ENCODE results near the gene QTRT2.

The QTRT2 gene

GRCh38 chr3:114079761-114080160 is 23.2 kb downstream of the QTRT2 start:
- no peak for DNase-seq

DNA sequence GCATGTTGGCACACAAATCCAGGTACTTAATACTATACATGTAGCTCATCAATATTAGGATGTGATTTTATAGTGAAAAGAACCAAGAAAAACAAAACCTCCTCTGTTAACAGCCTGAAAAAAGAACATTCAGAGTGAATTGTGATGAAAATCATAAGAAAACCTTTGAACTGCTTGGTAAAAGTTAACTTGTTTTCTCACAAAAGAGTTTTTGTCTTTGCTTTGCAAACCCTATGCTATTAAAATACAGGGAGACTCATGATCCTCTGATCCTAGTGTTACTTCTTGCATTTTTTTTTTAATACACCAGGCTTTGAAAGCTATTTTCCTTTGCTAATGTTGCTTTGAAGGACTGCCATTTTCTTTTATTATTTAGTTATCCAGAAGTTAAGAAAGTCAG is 23.7 kb downstream of the QTRT2 start:
- DNase-seq = no peak

DNA sequence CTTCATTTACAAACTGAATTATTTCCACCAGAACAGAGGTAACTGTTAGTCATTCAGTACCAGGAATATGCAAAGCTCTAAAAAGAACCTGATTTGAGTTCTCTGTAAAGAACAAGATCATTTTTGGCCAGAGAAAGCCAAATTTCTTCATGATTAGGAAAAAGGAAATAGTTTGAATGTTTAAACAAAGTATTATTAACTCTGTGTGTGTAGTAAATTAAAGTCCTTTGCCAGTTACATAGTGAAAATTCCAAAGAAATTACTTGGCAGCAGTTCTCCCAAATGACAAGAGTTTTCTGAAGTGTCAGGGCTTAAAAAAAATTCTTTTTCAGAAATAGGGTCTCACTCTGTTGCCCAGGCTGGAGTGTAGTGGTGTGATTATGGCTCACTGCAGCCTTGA is 24.5 kb downstream of the QTRT2 start:
- DNase-seq = no peak

DNA sequence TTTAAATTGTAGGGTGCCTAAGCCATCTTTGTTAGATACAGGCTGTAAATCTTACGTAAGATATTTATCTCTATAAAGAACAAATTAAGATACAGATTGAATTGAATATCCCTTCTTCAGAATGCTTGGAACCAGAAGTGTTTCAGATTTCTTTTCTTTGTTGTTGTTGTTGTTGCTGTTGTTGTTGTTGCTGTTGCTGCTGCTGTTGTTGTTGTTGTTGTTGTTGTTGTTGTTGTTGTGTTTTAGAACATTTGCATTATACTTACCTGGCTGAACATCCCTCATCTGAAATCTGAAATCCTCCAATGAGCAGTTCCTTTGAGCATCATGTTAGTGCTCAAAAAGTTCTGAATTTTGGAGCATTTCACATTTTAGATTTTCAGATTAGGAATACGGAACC is 26.6 kb downstream of the QTRT2 start:
- no peak for DNase-seq

GRCh38 chr3:114086356-114086755 is 29.8 kb downstream of the QTRT2 start:
- DNase-seq = no peak

- DNase-seq = no peak
These were observed 33.1 kb downstream of the QTRT2 start for GRCh38 chr3:114089675-114090074.

DNA sequence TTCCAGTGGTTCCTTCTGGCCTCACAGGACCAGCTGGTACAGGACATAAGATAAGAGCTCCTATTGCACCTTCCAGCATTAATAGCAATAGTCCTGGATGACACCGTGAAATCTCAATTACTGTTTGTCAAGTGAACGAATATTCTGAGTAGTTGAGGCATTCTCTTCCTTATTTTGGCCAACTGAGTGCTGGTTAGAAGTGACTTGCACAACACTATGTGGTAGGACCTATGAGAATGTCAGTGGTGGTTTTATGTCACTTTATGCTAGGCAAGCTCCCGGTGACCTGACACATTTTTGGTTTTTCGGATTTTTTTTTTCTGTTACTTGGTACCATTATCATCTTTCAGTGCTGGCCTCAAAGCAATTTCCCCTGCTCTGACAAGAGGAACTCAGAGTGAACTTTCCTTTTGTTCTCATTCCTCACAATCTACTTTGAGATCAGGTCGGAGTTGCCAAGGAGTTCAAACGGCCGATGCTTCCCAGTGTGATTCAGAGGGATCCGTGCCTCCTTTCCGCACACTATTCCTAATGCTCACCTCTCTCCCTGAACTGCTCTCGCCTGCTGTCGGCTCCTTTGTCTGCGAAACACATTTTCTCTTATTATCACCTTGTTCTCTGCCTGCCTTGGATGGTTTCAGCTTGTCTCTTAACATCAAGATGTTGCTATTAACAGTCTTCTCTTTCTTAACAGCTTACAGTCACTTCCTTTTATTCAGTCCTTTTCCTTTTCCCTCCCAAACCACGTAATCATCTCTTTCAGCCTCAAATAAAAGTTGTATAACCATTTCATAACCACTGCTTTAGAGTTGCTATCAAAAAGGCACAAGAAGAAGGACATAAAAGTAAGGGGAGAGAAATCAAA is 35.8 kb downstream of the QTRT2 start:
- no peak for DNase-seq

- DNase-seq = no peak
These were observed 36.5 kb downstream of the QTRT2 start for GRCh38 chr3:114093016-114093380.

GRCh38 chr3:114093596-114093995 is 37.1 kb downstream of the QTRT2 start:
- no peak for DNase-seq

GRCh38 chr3:114095796-114096195 is 39.3 kb downstream of the QTRT2 start:
- no peak for DNase-seq

DNA sequence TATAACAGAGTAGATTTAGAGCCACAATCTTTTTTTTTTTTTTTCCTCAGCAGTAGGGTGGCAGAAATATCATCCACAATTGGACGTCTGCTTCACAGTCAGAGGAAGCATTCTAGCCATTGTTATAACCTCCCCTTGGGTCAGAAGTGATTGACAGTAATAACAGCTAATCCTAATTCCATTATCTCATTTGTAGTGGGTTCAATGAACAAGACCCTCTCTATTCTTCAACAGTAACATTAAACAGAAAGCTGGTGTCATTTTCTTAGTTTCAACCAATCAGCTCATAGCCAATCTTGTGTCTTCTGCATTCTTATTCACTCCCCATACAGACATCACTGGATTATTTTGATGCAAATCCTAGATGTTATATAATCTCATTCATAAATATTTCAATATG is 44.6 kb downstream of the QTRT2 start:
- DNase-seq = no peak

DNA sequence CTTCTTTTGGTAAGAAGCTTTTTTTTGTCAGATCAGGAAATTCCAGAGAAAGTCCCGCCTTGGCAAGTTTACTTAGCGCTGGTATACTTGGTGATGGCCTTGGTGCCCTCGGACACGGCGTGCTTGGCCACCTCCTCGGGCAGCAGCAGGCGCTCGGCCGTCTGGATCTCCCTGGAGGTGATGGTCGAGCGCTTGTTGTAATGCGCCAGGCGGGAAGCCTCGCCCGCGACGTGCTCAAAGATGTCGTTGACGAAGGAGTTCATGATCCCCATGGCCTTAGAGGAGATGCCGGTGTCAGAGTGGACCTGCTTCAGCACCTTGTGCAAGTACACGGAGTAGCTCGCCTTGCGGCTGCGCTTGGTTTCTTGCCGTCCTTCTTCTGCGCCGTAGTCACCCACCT is 46.6 kb downstream of the QTRT2 start:
- no peak for DNase-seq

DNA sequence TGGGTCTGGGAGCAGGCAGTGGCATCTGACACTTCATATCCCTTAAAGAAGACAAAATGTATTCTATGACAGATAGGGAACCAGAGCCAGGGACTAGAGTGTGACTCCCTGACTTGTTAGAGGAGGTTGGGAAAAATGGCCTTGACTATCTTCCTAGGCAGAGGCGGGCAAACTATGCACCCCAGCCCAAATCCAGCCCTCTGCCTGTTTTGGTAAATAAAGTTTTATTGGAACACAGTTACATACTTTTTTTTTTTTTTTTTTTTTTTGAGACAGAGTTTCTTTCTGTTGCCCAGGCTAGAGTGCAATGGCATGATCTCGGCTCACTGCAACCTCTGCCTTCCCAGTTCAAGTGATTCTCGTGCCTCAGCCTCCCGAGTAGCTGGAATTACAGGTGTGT is 47.3 kb downstream of the QTRT2 start:
- DNase-seq = no peak

DNA sequence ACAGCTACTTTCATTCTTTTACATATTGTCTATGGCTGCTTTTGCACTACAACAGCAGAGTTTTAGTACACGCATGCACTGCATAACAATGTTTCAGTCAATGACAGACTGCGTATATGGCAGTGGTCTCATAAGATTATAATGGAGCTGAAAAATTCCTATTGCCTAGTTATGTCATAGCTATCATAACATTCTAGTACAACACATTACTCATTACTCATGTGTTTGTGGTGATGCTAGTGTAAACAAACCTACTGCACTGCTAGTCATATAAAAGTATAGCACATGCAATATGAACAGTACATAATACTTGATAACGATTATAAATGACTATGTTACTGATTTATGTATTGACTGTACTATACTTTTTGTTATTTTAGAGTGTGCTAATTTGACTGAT is 47.9 kb downstream of the QTRT2 start:
- DNase-seq = no peak

GRCh38 chr3:114108137-114108536 is 51.6 kb downstream of the QTRT2 start:
- DNase-seq = no peak

DNA sequence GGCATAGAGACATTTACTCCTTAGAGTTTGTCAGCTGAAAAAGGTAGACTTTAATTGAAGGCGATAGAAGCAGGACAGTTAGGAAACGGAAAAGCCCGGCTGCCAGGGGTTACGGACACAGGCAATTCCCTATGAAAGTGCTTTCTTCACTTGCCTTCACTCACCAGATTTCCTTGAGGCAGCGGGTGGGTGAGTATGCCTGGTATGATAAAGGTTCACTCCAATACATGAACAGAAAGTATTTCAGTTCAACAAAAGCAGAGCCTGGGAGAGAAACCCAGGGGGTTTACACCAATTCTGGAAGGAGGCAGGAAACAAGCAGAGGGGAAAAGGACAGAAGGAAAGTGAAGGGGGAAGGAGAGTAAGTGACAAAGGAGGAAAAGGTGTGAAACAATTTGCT is 53.9 kb downstream of the QTRT2 start:
- no peak for DNase-seq

GRCh38 chr3:114111060-114111770 is 54.7 kb downstream of the QTRT2 start:
- DNase-seq = no peak

GRCh38 chr3:114112696-114113095 is 56.2 kb downstream of the QTRT2 start:
- no peak for DNase-seq

GRCh38 chr3:114114719-114115118 is 58.2 kb downstream of the QTRT2 start:
- DNase-seq = no peak

- DNase-seq = no peak
These were observed 58.6 kb downstream of the QTRT2 start for GRCh38 chr3:114115143-114115542.

- DNase-seq = no peak
These were observed 63.2 kb downstream of the QTRT2 start for GRCh38 chr3:114119776-114120175.

- DNase-seq = no peak
These were observed 63.7 kb downstream of the QTRT2 start for GRCh38 chr3:114120211-114120610.

DNA sequence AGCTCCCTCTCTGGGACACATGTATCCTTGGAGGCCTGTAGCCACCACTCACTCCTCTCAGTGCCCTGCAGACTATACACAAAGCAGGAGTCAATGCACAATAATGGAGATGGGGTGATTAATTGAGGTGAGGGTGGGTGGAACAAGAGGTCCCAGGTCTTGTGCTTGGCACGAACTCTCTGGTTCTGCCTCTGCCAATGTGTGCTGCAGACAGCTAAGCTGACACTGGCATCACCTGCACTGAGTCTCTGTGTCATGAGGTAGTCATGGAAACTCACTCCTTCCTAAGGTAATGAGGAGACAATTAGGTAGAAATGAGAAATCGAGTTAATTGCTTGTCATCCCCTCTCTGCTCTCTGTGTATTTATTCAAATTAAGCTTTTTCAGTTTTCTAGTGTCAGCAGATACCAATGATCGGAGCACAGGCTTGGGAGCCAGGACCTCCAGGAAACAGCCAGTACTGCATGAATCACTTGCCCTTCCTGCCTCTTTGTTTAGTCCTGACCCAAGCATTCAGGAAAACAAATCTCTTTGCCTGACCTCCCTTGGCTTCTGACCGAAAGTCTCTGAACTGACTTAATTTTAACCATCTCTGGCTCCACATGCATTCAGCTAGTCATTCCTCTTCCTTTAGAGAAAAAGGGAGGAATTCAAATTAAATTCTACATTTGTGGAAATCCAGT is 65.6 kb downstream of the QTRT2 start:
- no peak for DNase-seq

DNA sequence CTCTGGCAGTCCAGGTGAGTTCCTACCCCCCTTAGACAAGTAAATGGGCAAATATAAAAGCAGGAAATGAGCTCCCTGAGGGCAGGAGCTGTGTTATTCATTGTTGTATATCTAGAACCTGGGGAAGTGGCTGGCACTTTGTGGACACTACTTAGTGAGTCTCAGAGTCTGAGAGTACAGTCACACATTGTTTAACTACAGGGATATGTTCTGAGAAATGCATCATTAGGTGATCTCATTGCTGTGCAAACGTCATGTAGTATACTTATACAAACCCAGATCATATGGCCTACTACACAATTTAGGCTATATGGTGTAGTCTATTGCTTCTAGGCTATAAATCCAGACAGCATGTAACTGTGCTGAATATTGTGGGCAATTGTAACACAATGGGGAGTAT is 69.9 kb downstream of the QTRT2 start:
- no peak for DNase-seq
